OCI-LY3 (cell line): ENCODE data around the gene PPP1R12B.
"Not testable (repeated sequence)": the region's sequence is repeated elsewhere in the genome, so short reads cannot be mapped to it uniquely, and the experiment has no call there.

Experiments
- EZH2phosphoT487 ChIP-seq: fragments of 200-600 bp; shearing (Covaris generic); IDR thresholded peaks from 2 replicates; pipeline ENCODE4 v1.6.1; 2018; ENCODE audit warnings: antibody characterized with exemption, mixed run types, low read depth
- TF ChIP-seq, protein P1 (sequence below): fragments of 200-600, 300-600 bp; sonication (generic); IDR thresholded peaks from 2 replicates; pipeline ENCODE4 v1.5.1; 2014; ENCODE audit warnings: antibody characterized with exemption, low read length, low read depth

DNA sequence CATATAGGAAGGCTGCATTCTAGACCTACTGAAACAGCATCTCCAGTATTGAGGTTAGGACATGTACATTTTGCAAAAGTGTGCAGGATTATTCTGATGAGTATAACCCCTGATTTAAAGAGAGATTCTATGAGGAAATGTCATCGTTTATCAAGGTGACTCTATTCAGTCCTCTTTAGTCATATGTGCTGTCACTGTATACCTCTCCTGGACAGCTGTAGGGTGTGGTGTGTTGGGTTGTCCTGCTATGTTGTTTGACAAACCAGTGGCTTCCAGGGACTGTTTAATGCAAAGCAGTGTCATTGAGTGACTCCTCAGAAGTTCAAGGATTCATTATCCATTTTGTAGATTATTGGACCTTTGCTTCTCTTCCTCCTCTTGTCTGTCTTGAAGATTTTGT, 209.2 kb downstream of the PPP1R12B start:
- TF ChIP-seq, protein P1, sequence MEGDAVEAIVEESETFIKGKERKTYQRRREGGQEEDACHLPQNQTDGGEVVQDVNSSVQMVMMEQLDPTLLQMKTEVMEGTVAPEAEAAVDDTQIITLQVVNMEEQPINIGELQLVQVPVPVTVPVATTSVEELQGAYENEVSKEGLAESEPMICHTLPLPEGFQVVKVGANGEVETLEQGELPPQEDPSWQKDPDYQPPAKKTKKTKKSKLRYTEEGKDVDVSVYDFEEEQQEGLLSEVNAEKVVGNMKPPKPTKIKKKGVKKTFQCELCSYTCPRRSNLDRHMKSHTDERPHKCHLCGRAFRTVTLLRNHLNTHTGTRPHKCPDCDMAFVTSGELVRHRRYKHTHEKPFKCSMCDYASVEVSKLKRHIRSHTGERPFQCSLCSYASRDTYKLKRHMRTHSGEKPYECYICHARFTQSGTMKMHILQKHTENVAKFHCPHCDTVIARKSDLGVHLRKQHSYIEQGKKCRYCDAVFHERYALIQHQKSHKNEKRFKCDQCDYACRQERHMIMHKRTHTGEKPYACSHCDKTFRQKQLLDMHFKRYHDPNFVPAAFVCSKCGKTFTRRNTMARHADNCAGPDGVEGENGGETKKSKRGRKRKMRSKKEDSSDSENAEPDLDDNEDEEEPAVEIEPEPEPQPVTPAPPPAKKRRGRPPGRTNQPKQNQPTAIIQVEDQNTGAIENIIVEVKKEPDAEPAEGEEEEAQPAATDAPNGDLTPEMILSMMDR: not testable (repeated sequence)
- not testable (repeated sequence) for TF ChIP-seq EZH2phosphoT487
